HFFc6 (cell line): ENCODE data around the gene TNS3. TPM values are rescaled to one million over a fixed set of nuclear protein-coding genes. Genes with fewer than 3 reads are reported as not detected.

Source experiments
- DNase-seq: peaks from one replicate; pipeline ENCODE4 v3.0.0-alpha.2; 2018
- H3K27ac Mint-ChIP-seq: 2 replicates; pipeline ENCODE4 v1.8.0; 2020; ENCODE audit warnings: mild to moderate bottlenecking, mixed read lengths
- H3K27me3 Mint-ChIP-seq: 2 replicates; pipeline ENCODE4 v1.8.0; 2021; ENCODE audit warnings: mild to moderate bottlenecking, moderate library complexity, mixed read lengths; ENCODE audit not compliant: insufficient read depth
- H3K36me3 Mint-ChIP-seq: 2 replicates; pipeline ENCODE4 v1.8.0; 2021; ENCODE audit warnings: low read depth, mixed read lengths
- H3K4me1 Mint-ChIP-seq: 2 replicates; pipeline ENCODE4 v1.8.0; 2020; ENCODE audit warnings: low read depth, mixed read lengths
- H3K4me3 Mint-ChIP-seq: 2 replicates; pipeline ENCODE4 v1.8.0; 2020; ENCODE audit warnings: mild to moderate bottlenecking, moderate library complexity, mixed read lengths
- H3K9me3 Mint-ChIP-seq: 2 replicates; pipeline ENCODE4 v1.8.0; 2020; ENCODE audit warnings: mild to moderate bottlenecking, mixed read lengths
- CTCF ChIP-seq: fragments of 200-600 bp; sonication (generic); IDR thresholded peaks from 2 replicates; pipeline ENCODE4 v1.5.0; 2021; ENCODE audit warnings: antibody characterized with exemption, mild to moderate bottlenecking
- total RNA-seq, 6 experiments: library from RNA; stranded (reverse); fragmentation: NEBNext Ultra II Directional; extraction: Animal tissue kit (Norgen Biotek cat#: 25700); gene quantifications; 2 replicates in 1 of 6; 3 replicates in 5 of 6; pipeline ENCODE4 v1.2.3, GENCODE V29; 2021

The TNS3 gene
- total RNA-seq, 6 experiments from 2014 or later, result 50.8 to 77.0 (median 67.8) TPM

GRCh38 chr7:47354831-47355541 is 226.9 kb downstream of the TNS3 start:
- Mint-ChIP-seq H3K4me1 (no peaks in the 10 kb centered on the region), H3K27ac (no peak overlapping the region), H3K27me3 (no peaks in the 10 kb centered on the region; the same call in 1 of the 2 replicates), H3K4me3 (no peak overlapping the region), H3K9me3 (no peaks in the 10 kb centered on the region), H3K36me3 (no peaks in the 10 kb centered on the region)
- DNase-seq, result no peak
- no peak for TF ChIP-seq CTCF

- Mint-ChIP-seq H3K27ac (no peak overlapping the region), H3K4me1 (no peaks in the 10 kb centered on the region), H3K9me3 (no peaks in the 10 kb centered on the region), H3K27me3 (no peaks in the 10 kb centered on the region; the same call in none of the 2 replicates), H3K4me3 (no peak overlapping the region), H3K36me3 (no peaks in the 10 kb centered on the region)
- DNase-seq, result no peak
- TF ChIP-seq CTCF, result no peak
These were observed 227.8 kb downstream of the TNS3 start for GRCh38 chr7:47354071-47354470.

GRCh38 chr7:47352394-47352968 is 229.4 kb downstream of the TNS3 start:
- Mint-ChIP-seq H3K36me3 (no peaks in the 10 kb centered on the region), H3K27ac (no peak overlapping the region), H3K9me3 (no peaks in the 10 kb centered on the region)

GRCh38 chr7:47351233-47352154 is 230.4 kb downstream of the TNS3 start:
- no peaks in the 10 kb centered on the region for H3K36me3 Mint-ChIP-seq
- no peak overlapping the region for H3K4me3 Mint-ChIP-seq
- no peaks in the 10 kb centered on the region; the same call in 1 of the 2 replicates for H3K27me3 Mint-ChIP-seq
- TF ChIP-seq CTCF, result no peak
- no peak overlapping the region for H3K27ac Mint-ChIP-seq
- no peaks in the 10 kb centered on the region for H3K9me3 Mint-ChIP-seq
- H3K4me1 Mint-ChIP-seq, result no peaks in the 10 kb centered on the region
- DNase-seq, result no peak

More at GRCh38 chr7:47352394-47352968, 229.4 kb downstream of the TNS3 start:
- Mint-ChIP-seq H3K4me1 (no peaks in the 10 kb centered on the region), H3K27me3 (no peaks in the 10 kb centered on the region; the same call in 1 of the 2 replicates), H3K4me3 (no peak overlapping the region)
- no peak for TF ChIP-seq CTCF
- no peak for DNase-seq

- DNase-seq, result no peak
- Mint-ChIP-seq H3K4me3 (no peak overlapping the region), H3K9me3 (no peaks in the 10 kb centered on the region), H3K27ac (no peak overlapping the region), H3K36me3 (no peaks in the 10 kb centered on the region; the same call in 1 of the 2 replicates), H3K4me1 (no peaks in the 10 kb centered on the region), H3K27me3 (no peaks in the 10 kb centered on the region; the same call in 1 of the 2 replicates)
- no peak for TF ChIP-seq CTCF
These were observed 231.5 kb downstream of the TNS3 start for GRCh38 chr7:47350425-47350824.
